Psoas muscle (tissue), 8 donors: ENCODE data around the gene HOXB1. TPM values are rescaled to one million over a fixed set of nuclear protein-coding genes. Genes with fewer than 3 reads are reported as not detected.

ENCODE experiments used
- ATAC-seq, 4 donors: fragments of 200-7000 bp; cut with Tn5 transposase; one replicate each; pipeline ENCODE4 v1.9.1; 2020; ENCODE audit warnings: moderate library complexity in 3 of 4, mild to moderate bottlenecking in 2 of 4
- DNase-seq, 2 donors: peaks; one replicate each; pipeline ENCODE4 v3.0.0-alpha.2; 2020
- H3K27ac ChIP-seq: fragments of 200-600 bp; one replicate; pipeline ENCODE4 v1.8.0; 2022
- H3K27me3 ChIP-seq, 3 donors: fragments of 200-600 bp in 1 of 3; one replicate each; pipeline versions ENCODE4 v1.6.1 to v1.8.0; 2013 to 2022; ENCODE audit warnings: low read length in 2 of 3, mild to moderate bottlenecking in 2 of 3, moderate library complexity in 1 of 3; ENCODE audit not compliant: insufficient read depth in 3 of 3
- H3K36me3 ChIP-seq, 2 donors: fragments of 200-600 bp in 1 of 2; one replicate each; pipeline versions ENCODE4 v1.6.1 to v1.8.0; 2013 to 2022; ENCODE audit warnings: low read depth in 1 of 2, mild to moderate bottlenecking in 1 of 2, moderate library complexity in 1 of 2; ENCODE audit not compliant: insufficient read depth in 1 of 2
- H3K4me1 ChIP-seq: fragments of 200-600 bp; one replicate; pipeline ENCODE4 v1.8.0; 2022
- H3K4me3 ChIP-seq: fragments of 200-600 bp; one replicate; pipeline ENCODE4 v1.8.0; 2022; ENCODE audit warnings: mild to moderate bottlenecking
- H3K9me3 ChIP-seq: fragments of 200-600 bp; one replicate; pipeline ENCODE4 v1.8.0; 2022
- WGBS, 3 donors: extraction: QIAGEN DNeasy Blood & Tissue Kit; methylation state at CpG; one replicate each; pipeline versions ENCODE4 v1.1.6 to v1.1.7; 2013; 5-methylcytosine and 5-hydroxymethylcytosine counted together
- intact Hi-C, 2 donors: fragments of 100-400 bp; cut with DNase I; formaldehyde crosslinking; loops; one replicate each; pipeline versions ENCODE4 v1.11.0 to v1.14.2; 2022
- polyA plus RNA-seq, 3 donors: library from polyadenylated mRNA; stranded (reverse); fragments of 200-250 nt; gene quantifications; one replicate each; pipeline ENCODE4 v1.2.3, GENCODE V29; 2013
- total RNA-seq, 4 donors: library from RNA; stranded (reverse); fragmentation: NEBNext Ultra II Directional in 2 of 4; extraction: Animal tissue kit (Norgen Biotek cat#: 25700) in 2 of 4; gene quantifications; one replicate each; pipeline versions ENCODE4 v1.2.1 to v1.2.4, GENCODE V29; 2021 to 2023
- TF ChIP-seq, protein P1 (sequence below): fragments of 200-600 bp; IDR thresholded peaks from one replicate; pipeline ENCODE4 v1.8.0; 2022; ENCODE audit warnings: antibody characterized with exemption
- donor health status: healthy with polysubstance abuse.
- donor health status: DM: no; HTN: no; CAD: no; lungs with moderate emphysema.
- donor health status: Bipolar disorder and iron deficiency.
- donor health status: healthy.
- donor health status: DM: yes; HTN: yes; CAD: no.
- donor health status: DM: no; HTN: no; CAD: no.
- donor health status: DM: no; HTN: no; CAD: no.
- donor health status: DM: yes; HTN: yes; CAD: no.

The HOXB1 gene
- total and polyA plus RNA-seq, 7 donors: not detected

DNA sequence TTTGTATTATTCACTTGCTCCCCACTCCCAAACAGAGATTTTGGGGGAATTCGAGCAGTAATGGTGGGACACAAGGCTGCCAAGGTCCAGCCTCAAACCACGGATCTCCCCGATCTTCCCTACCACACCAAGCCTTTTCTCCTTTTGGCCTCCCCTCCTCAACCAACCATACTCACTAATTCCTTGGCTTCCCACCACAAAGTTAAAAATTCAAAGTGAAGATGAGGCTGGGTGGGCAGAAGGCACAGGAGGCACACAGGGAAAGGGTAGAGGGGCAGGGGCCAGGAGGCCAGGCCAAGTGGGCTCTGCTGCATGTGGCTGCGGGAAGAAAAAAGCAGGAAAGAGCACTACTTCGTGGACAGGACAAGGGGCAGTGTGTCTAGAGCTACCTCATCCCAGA lies 32.1 kb upstream of the HOXB1 start:
- no peak for ATAC-seq
- Histone ChIP-seq H3K36me3 (no peaks in the 10 kb centered on the region), H3K27ac (no peak overlapping the region), H3K27me3 (peaks cover 0 to 29% (median 13%) of the 10 kb centered on the region in 3 donors), H3K4me3 (no peak overlapping the region), H3K4me1 (no peaks in the 10 kb centered on the region), H3K9me3 (no peaks in the 10 kb centered on the region)
- 86 to 89% (median 89%) methylated on average over 5 of the region's 5 CpGs for WGBS, 3 donors
- DNase-seq: no peak
- intact Hi-C loops: no loop called here
- TF ChIP-seq, protein P1, sequence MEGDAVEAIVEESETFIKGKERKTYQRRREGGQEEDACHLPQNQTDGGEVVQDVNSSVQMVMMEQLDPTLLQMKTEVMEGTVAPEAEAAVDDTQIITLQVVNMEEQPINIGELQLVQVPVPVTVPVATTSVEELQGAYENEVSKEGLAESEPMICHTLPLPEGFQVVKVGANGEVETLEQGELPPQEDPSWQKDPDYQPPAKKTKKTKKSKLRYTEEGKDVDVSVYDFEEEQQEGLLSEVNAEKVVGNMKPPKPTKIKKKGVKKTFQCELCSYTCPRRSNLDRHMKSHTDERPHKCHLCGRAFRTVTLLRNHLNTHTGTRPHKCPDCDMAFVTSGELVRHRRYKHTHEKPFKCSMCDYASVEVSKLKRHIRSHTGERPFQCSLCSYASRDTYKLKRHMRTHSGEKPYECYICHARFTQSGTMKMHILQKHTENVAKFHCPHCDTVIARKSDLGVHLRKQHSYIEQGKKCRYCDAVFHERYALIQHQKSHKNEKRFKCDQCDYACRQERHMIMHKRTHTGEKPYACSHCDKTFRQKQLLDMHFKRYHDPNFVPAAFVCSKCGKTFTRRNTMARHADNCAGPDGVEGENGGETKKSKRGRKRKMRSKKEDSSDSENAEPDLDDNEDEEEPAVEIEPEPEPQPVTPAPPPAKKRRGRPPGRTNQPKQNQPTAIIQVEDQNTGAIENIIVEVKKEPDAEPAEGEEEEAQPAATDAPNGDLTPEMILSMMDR: no peak

DNA sequence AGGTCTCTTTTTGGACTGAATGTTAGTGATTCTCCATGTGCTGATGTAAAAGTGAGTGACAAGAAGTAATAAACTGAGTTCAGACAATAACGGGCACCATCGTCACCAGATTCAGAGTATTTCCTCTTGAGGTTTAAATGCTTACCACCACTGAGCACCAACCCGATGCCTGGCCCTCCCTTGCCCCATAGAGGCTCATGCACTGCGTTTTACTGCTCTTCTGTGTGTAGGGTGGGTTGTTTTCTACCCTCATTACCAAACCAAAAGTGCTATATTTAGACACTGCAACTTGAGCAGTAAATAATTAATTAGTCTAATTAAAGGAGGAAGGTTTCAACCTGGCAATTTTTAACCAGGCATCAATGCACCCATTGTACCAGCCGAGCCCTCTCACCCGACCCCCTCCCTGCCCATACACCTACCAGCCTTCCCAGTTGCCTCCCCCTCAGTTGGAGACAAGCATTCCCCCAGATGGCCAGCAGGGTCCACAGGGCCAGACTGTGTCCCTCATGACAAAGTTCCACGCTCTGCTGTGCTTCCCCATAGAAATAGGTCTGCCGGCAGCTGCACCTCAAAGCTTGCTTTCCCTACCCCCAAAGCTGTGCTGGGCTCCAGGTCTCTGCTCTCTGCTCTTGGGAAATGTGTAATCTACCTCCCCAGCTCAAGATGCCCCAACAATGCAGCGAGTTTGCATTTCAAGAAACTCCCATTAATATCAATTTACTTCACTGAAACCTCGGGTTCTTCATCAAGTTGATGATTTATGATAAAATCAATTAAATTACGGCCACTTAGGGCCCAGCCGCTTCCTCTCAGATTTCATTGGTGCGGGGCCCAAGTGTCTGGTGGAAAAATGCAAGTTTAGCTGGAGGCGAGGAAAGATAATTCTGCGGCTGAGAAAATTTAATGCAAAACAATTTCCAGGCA lies 31.3 kb upstream of the HOXB1 start:
- DNase-seq (no peak), ATAC-seq (no peak)
- peaks cover 0 to 22% (median 12%) of the 10 kb centered on the region in 3 donors for H3K27me3 ChIP-seq
- TF ChIP-seq, protein P1: no peak
- H3K4me3 ChIP-seq: no peak overlapping the region
- H3K4me1 ChIP-seq: no peaks in the 10 kb centered on the region
- WGBS, 3 donors: 87 to 92% (median 88%) methylated on average over 15 of the region's 15 CpGs
- H3K27ac ChIP-seq: no peak overlapping the region
- H3K36me3 ChIP-seq: no peaks in the 10 kb centered on the region
- intact Hi-C loops: no loop called here
- no peaks in the 10 kb centered on the region for H3K9me3 ChIP-seq

DNA sequence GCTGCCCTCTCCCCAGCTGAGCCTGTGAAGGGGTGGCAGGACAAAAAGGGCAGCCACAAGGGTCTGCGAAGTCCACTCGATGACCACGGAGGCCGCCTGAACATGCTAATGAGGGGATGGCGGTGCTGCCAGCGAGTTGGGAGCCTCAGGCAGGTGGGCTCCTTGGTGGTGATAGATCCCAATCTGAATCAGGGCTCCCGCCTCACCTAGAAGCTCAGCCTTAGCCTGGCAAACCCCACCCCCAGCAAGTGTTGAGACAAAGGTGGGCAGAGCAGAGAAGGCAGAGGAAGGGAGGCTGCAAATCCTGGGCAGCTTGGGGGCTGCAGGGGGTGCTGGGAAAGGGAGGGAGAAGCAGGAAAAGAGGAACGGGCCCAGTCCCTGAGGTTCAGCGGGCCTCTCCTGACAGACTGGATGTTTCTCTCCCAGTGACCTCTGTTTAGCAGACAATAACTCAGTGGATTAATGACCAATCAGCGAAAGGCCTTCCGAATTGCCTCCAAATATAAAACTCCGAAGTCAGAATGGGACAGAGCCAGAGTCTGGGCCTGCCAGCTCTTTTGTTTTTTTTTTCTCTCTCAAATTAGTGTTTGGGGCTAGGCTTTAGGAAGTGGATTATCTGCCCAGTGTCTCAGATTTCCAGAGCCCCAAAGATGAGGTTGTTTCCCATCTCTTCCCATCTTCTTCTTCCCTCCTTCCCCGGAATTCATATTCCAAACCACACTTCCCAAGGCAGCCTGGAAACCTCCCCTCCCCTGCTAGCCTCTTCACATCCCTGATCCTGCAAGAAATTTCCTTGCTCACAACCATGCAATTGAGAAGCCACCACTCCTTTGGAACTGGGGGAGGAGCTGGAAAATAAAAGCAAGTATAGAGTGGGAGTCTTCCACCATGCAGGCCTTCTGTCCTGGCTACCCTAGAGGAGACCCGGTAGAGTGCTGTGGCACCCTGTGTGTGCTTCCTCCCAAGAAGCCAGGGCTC lies 29.3 kb upstream of the HOXB1 start:
- no peaks in the 10 kb centered on the region for H3K9me3 ChIP-seq
- ATAC-seq (no peak), DNase-seq (no peak)
- TF ChIP-seq, protein P1: no peak
- 80 to 81% (median 81%) methylated on average over 14 of the region's 14 CpGs for WGBS, 3 donors
- intact Hi-C loops: no loop called here
- no peak overlapping the region for H3K27ac ChIP-seq
- peaks cover 6% of the 10 kb centered on the region for H3K4me1 ChIP-seq
- H3K36me3 ChIP-seq: no peaks in the 10 kb centered on the region
- peaks cover 0 to 16% (median 8%) of the 10 kb centered on the region in 3 donors for H3K27me3 ChIP-seq
- H3K4me3 ChIP-seq: no peak overlapping the region

DNA sequence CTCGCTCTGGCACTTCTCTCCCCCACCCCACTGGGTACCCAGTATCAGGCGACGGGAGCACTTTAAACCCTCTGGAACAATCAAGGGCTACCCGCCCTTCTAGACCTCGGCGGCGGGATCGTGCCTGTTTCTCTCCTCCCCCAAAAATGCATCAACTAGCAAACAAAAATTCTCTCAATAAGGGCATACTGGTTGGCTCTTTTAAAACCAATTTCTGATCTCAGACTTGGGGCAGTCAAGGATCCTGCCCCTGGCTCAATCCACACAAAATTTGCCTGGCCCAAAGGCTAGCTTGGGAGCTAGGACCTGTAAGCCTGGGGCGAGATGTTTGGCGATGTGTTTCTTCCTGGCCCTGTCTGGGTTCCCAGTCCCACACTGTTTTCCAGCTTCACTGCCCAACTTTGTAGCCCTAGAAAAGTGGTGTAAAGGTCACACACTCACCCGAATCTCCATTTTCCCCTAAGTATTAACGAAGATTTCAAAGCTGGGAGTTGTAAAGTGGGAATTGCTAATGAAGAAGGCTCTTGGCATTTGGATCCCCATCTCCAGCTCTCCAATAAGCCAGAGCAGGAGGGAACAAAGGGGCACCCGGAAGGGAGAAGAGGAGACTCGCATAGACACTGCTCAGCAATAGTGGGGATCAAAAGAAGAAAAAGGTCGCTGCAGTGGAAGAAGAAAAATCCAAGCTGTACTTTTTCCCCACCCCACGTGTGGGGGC lies 28.5 kb upstream of the HOXB1 start:
- Histone ChIP-seq H3K9me3 (no peaks in the 10 kb centered on the region), H3K27ac (no peak overlapping the region), H3K4me3 (no peak overlapping the region), H3K36me3 (no peaks in the 10 kb centered on the region), H3K27me3 (peaks cover 0 to 9% (median 8%) of the 10 kb centered on the region in 3 donors), H3K4me1 (peaks cover 6% of the 10 kb centered on the region)
- TF ChIP-seq, protein P1: no peak
- WGBS, 3 donors: 82 to 92% (median 89%) methylated on average over 16 of the region's 16 CpGs
- intact Hi-C loops: no loop called here
- no peak for DNase-seq
- no peak for ATAC-seq
